C4-2B (cell line): ENCODE results near the gene NUDT14.

ENCODE experiments used
- H3K27ac ChIP-seq: fragments of 450-650 bp; 2 replicates; pipeline ENCODE4 v1.5.1; 2017
- CTCF ChIP-seq: fragments of 450-650 bp; conservative IDR thresholded peaks from 2 replicates; pipeline ENCODE4 v1.5.1; 2017; ENCODE audit warnings: mild to moderate bottlenecking
- ZFX ChIP-seq: fragments of 450-650 bp; IDR thresholded peaks from 2 replicates; pipeline ENCODE4 v1.6.1; 2017

The NUDT14 gene

DNA sequence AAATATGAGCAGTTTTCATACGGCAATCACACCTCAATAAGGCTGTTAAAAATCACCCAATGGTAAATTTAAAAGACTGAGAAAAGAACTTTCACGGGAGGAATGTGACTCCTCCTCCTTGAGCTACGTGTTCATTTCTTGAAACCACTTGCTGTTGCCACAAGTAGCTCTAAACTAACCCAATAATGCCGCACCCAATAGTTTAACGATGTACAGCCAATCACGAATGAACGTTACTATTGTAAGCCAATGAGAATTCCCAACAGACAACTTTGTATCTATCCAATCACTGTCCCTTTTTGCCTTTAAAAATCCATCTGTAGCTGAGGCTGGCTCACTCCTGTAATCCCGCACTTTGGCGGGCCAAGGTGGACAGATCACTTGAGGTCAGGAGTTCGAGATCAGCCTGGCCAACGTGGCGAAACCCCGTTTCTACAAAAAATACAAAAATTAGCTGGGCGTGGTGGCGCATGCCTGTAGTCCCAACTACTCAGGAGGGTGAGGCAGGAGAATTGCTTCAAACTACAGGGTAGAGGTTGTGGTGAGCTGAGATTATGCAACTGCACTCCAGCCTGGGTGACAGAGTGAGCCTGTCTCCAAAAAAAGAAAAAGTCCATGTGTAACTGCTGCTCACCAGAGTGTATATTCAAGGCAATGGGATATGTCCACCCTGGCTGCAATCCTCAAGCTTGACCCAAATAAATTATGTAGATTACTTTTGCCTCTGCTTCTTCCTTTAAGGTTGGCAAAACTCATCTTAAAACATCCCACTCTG, 42.8 kb upstream of the NUDT14 start:
- H3K27ac ChIP-seq = no peak overlapping the region
- TF ChIP-seq CTCF (no peak), ZFX (no peak)

GRCh38 chr14:105223260-105223659, 42.1 kb upstream of the NUDT14 start:
- no peak overlapping the region for H3K27ac ChIP-seq
- TF ChIP-seq CTCF = no peak
- TF ChIP-seq ZFX = no peak

DNA sequence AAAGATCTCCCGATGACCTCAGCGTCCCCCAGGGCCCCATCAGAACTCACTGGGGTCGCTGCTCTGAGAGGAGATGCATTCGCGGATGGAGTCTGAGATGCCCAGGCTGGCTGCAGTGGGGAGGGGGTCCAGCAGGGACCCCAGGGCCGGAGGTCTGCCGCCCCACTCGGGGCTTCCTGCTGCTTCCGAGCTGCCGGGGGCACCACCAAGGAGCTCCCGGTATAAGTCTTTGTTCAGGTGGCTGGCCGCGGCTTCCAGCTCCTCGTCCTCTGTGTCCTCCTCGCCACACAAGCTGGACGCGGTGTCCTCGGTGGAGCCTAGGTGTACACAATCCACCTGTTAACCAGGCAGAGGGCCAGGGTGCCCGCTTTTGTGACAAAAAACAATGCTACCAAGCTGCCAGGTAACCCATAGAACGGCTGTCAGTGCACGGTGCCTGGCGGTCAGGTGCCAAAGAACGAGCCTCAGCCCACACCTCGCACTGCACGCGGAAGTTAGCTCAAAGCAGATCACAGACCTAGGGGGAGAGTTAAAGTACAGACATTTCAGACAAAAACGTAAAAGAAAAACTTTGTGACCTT, 40.6 kb upstream of the NUDT14 start:
- H3K27ac ChIP-seq = peak overlapping the region; percentile 20
- TF ChIP-seq ZFX (no peak), CTCF (no peak)

DNA sequence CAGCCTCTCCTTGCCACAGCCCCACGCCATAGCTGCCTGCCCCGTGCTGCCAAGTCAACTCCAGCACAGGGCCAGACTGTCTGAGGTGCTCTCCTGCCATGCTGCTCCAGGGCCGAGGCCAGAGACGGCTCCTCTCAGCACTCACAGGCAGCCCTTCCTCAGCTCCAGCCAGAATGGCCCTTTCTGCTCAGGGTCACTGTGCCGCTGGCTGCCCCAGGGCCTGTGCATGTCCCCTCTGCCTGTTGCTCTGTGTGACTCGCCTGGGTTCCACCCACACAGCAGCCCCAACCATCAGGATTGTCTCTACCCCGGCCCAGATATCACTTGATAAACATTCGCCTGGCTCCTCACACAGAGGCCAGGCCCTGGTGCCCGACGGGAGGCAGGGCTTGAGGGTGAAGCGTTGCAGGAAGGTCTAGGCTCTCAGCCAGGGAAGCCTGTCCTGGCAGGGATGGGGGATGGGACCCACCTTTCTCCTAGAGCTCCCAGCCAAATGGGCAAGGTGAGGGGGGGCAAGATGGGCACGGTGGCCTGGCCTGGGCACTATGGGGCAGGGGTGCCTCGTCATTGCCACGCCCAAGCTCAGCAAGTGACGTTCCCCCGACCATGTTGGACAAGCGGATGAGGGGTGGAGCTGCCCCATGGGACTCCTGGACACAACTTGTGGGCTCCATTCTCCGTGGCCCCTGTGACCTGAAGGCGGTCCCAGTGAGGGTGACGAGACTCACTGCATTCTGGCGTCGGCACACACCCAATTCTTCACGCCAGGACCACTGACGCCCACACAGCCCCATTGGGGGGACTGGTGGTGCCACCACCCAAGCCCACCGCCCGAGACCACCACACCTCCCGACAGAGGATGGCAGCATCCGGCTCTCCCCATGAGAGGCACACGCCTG, 39.8 kb upstream of the NUDT14 start:
- peak overlapping the region; percentile 20 for H3K27ac ChIP-seq
- TF ChIP-seq CTCF (no peak), ZFX (no peak)

DNA sequence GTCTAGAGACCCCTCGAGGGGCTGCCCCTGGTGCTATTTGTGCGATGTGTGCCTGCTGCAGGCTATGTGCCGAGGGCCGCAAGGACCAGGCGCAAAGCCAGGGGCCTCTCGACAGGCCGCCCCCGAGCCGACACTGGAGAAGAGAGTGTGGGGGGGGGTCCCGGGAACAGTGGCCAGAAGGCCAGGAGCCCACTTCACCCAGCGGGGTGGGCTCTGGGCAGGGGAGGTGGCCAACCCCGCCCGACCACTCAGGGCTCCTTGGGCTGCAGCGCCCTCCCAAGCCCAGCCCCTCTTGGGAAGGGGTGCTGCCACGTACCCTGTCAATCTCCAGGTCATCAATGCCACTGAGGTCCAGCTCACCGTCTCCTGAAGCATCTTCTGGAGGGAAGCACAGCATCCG, 38.6 kb upstream of the NUDT14 start:
- TF ChIP-seq ZFX = no peak
- TF ChIP-seq CTCF = no peak

DNA sequence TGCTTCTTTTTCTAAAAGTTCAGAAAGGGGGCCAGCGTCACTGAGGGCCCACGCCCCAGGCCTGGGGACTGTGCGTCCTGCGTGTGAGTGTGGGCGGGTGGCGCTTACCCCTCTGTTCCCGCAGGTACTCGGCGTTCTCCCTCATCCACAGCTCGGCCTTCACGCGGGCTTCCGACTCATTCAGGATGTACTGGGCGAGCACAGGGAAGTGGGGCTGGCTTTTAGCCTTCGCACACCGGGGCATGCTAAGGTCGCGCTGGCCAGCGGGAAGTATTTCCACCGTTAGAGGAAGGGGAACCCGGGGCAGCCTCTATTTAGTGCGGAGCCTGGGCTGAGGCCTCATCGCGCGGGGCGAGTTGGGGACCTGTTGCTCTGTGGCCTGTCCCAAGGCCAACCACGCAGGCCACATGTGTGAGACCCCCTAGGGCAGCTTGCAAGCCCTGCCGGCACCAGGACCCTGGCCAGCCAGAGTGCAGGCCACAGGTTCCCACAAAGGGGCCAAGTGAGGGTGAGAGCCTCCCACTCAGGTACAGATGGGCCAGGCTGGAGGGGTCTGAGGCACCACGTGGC, 38.0 kb upstream of the NUDT14 start:
- no peak for TF ChIP-seq ZFX
- no peak for TF ChIP-seq CTCF
- no peak overlapping the region for H3K27ac ChIP-seq

More for the DNA sequence above, 38.6 kb upstream of the NUDT14 start:
- no peak overlapping the region for H3K27ac ChIP-seq
